ENCODE measurements around the gene SIAE.

Gene SIAE

GRCh38 chr11:124643042-124643604 lies 30.4 kb downstream of the SIAE start:
- TF ChIP-seq POLR2A (IDR thresholded peaks at IDR 0.05; ENCODE audit: extremely low read depth, insufficient read length) (no peak), MAX (IDR thresholded peaks at IDR 0.05; ENCODE audit: low read depth, low read length) (no peak), CTCF (IDR thresholded peaks at IDR 0.05; ENCODE audit: low read depth, low read length) (no peak), MYC (IDR thresholded peaks at IDR 0.05; ENCODE audit: low read depth, low read length) (no peak)
- H3K4me3 ChIP-seq (ENCODE audit: low read depth, low read length): no peak overlapping the region
- DNase-seq (ENCODE audit: low read depth): no peak

GRCh38 chr11:124642628-124643027 lies 30.9 kb downstream of the SIAE start:
- no peak overlapping the region for H3K4me3 ChIP-seq (ENCODE audit: low read depth, low read length)
- DNase-seq (ENCODE audit: low read depth): no peak
- TF ChIP-seq POLR2A (IDR thresholded peaks at IDR 0.05; ENCODE audit: extremely low read depth, insufficient read length) (no peak), MAX (IDR thresholded peaks at IDR 0.05; ENCODE audit: low read depth, low read length) (no peak), MYC (IDR thresholded peaks at IDR 0.05; ENCODE audit: low read depth, low read length) (no peak), CTCF (IDR thresholded peaks at IDR 0.05; ENCODE audit: low read depth, low read length) (no peak)

GRCh38 chr11:124640666-124641065 lies 32.9 kb downstream of the SIAE start:
- no peak for DNase-seq (ENCODE audit: low read depth)
- no peak overlapping the region for H3K4me3 ChIP-seq (ENCODE audit: low read depth, low read length)

DNA sequence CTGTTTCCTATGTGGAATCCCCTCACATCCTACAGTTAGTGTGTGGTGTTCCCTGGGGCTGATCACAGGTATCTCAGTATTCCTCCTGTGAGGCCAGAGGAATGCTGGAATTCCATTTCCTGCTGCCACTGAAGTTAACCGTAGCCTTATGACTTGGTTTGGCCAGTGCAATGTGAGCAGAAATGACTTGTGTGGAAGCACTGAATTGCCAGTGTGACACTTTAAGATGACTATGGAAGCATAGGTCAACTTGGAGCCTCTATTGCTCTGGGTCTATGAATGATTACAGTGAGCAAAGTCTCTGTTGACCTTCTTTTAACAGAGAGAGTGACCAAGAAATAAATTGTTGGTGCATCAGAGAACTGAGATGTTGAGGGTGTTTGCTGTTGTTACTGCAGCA lies 34.4 kb downstream of the SIAE start:
- TF ChIP-seq MYC (IDR thresholded peaks at IDR 0.05; ENCODE audit: low read depth, low read length) (no peak), POLR2A (IDR thresholded peaks at IDR 0.05; ENCODE audit: extremely low read depth, insufficient read length) (no peak), CTCF (IDR thresholded peaks at IDR 0.05; ENCODE audit: low read depth, low read length) (no peak), MAX (IDR thresholded peaks at IDR 0.05; ENCODE audit: low read depth, low read length) (no peak)
- H3K4me3 ChIP-seq (ENCODE audit: low read depth, low read length): no peak overlapping the region
- DNase-seq (ENCODE audit: low read depth): no peak

More at GRCh38 chr11:124640666-124641065, 32.9 kb downstream of the SIAE start:
- TF ChIP-seq POLR2A (IDR thresholded peaks at IDR 0.05; ENCODE audit: extremely low read depth, insufficient read length): no peak
- no peak for TF ChIP-seq CTCF (IDR thresholded peaks at IDR 0.05; ENCODE audit: low read depth, low read length)
- TF ChIP-seq MAX (IDR thresholded peaks at IDR 0.05; ENCODE audit: low read depth, low read length): no peak
- TF ChIP-seq MYC (IDR thresholded peaks at IDR 0.05; ENCODE audit: low read depth, low read length): no peak

DNA sequence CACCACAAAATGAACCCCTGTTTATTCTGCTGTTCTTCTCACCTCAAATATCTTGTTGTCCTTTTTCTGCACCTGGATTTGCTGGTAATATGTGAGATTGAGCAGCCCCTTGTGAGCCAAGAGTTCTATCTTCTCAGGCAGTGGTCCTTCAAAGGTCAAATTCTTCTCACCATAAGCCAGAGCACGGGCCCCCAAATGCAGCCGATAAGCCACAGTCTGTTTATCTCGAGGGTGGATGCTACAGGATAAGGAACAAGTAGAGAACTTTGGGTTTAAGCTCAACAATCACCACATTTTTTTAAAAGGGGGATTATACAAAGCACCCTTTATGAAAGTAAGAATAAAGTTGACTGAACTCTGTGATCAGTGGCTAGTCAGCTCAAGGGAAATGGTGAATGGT lies 35.0 kb downstream of the SIAE start:
- no peak for DNase-seq (ENCODE audit: low read depth)
- TF ChIP-seq MAX (IDR thresholded peaks at IDR 0.05; ENCODE audit: low read depth, low read length) (no peak), MYC (IDR thresholded peaks at IDR 0.05; ENCODE audit: low read depth, low read length) (no peak), CTCF (IDR thresholded peaks at IDR 0.05; ENCODE audit: low read depth, low read length) (no peak), POLR2A (IDR thresholded peaks at IDR 0.05; ENCODE audit: extremely low read depth, insufficient read length) (no peak)
- no peak overlapping the region for H3K4me3 ChIP-seq (ENCODE audit: low read depth, low read length)

Measured in NB4 (cell line).